Measurements from ENCODE around the gene C5orf52.
"Not testable (repeated sequence)": the region's sequence is repeated elsewhere in the genome, so short reads cannot be mapped to it uniquely, and the experiment has no call there.

Gene C5orf52

DNA sequence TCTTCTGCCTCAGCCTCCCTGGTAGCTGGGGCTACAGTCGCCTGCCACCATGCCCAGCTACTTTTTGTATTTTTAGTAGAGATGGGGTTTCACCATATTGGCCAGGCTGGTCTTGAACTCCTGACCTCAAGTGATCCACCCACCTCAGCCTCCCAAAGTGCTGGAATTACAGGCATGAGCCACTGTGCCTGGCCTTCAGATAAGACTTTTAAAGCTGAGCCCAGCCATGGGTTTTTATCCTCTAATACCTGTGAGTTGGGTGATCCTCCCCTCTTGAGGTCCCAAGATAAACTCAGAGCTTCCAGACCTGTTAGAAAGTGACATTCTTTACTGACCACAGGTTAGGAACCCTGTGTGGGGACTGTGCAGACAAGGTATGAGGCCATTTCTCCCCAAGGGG is 56.5 kb downstream of the C5orf52 start:
- not testable (repeated sequence) for DNase-seq
